Mesenchymal stem cell (in vitro differentiated cells and primary cell): ENCODE results near the gene CERK.
A peak's percentile ranks its signal among the peaks of the same experiment; 100 is the strongest.

Experiments used
- DNase-seq: peaks from one replicate; pipeline ENCODE4 v3.0.0-alpha.2; 2013
- H2AFZ ChIP-seq: one replicate; pipeline ENCODE4 v1.6.1; 2013; ENCODE audit warnings: low read depth, mild to moderate bottlenecking, control low read depth, inconsistent platforms, low read length, moderate library complexity
- H2AK5ac ChIP-seq: 2 replicates; pipeline ENCODE4 v1.6.1; 2013; ENCODE audit warnings: low read length, moderate library complexity, mild to moderate bottlenecking, inconsistent platforms; ENCODE audit not compliant: severe bottlenecking
- H2BK120ac ChIP-seq: one replicate; pipeline ENCODE4 v1.6.1; 2013; ENCODE audit warnings: low read depth, mild to moderate bottlenecking, inconsistent platforms, low read length, moderate library complexity
- H2BK12ac ChIP-seq, 2 experiments: one replicate each; pipeline ENCODE4 v1.6.1; 2013; ENCODE audit warnings: inconsistent platforms in 2 of 2, low read length in 2 of 2, mild to moderate bottlenecking in 2 of 2, moderate library complexity in 2 of 2, control low read depth in 1 of 2
- H2BK15ac ChIP-seq: one replicate; pipeline ENCODE4 v1.6.1; 2013; ENCODE audit warnings: mild to moderate bottlenecking, low read depth, inconsistent platforms; ENCODE audit not compliant: poor library complexity, severe bottlenecking
- H2BK5ac ChIP-seq: 2 replicates; pipeline ENCODE4 v1.6.1; 2013; ENCODE audit warnings: low read depth, mild to moderate bottlenecking, low read length, control low read depth, inconsistent platforms; ENCODE audit not compliant: poor library complexity, severe bottlenecking
- H3K14ac ChIP-seq, 2 experiments: one replicate each; pipeline ENCODE4 v1.6.1; 2013; ENCODE audit warnings: inconsistent platforms in 2 of 2, low read length in 2 of 2, control low read depth in 1 of 2, mild to moderate bottlenecking in 1 of 2, moderate library complexity in 1 of 2
- H3K18ac ChIP-seq, 2 experiments: one replicate each; pipeline ENCODE4 v1.6.1; 2013; ENCODE audit warnings: inconsistent platforms in 2 of 2, low read length in 2 of 2, control low read depth in 1 of 2, low read depth in 1 of 2, mild to moderate bottlenecking in 1 of 2
- H3K23ac ChIP-seq, 2 experiments: one replicate each; pipeline ENCODE4 v1.6.1; 2013; ENCODE audit warnings: inconsistent platforms in 2 of 2, low read length in 2 of 2, mild to moderate bottlenecking in 2 of 2, moderate library complexity in 2 of 2, control low read depth in 1 of 2
- H3K27ac ChIP-seq: 2 replicates; pipeline ENCODE4 v1.5.1; 2013; ENCODE audit warnings: mild to moderate bottlenecking, moderate library complexity, low read length, control low read depth, inconsistent platforms; ENCODE audit not compliant: poor library complexity, severe bottlenecking
- H3K27me3 ChIP-seq, 2 experiments: 2 replicates each; pipeline versions ENCODE4 v1.6.1 to v1.7.0; 2013; ENCODE audit warnings: low read length in 2 of 2, mild to moderate bottlenecking in 2 of 2, moderate library complexity in 2 of 2, control low read depth in 1 of 2, inconsistent platforms in 1 of 2; ENCODE audit not compliant: control insufficient read depth in 1 of 2, insufficient read depth in 1 of 2
- H3K36me3 ChIP-seq, 2 experiments: 2 replicates each; pipeline versions ENCODE4 v1.6.1 to v1.7.0; 2013; ENCODE audit warnings: low read length in 2 of 2, control low read depth in 1 of 2, inconsistent platforms in 1 of 2, low read depth in 1 of 2, mild to moderate bottlenecking in 1 of 2; ENCODE audit not compliant: insufficient read depth in 2 of 2, control insufficient read depth in 1 of 2
- H3K4ac ChIP-seq, 2 experiments: one replicate each; pipeline ENCODE4 v1.6.1; 2013; ENCODE audit warnings: inconsistent platforms in 2 of 2, low read length in 2 of 2, mild to moderate bottlenecking in 2 of 2, moderate library complexity in 2 of 2, control low read depth in 1 of 2, low read depth in 1 of 2
- H3K4me1 ChIP-seq: 2 replicates; pipeline ENCODE4 v1.6.1; 2013; ENCODE audit warnings: low read depth, low read length, control low read depth; ENCODE audit not compliant: control insufficient read depth, insufficient read depth
- H3K4me2 ChIP-seq: 2 replicates; pipeline ENCODE4 v1.6.1; 2013; ENCODE audit warnings: low read length, mild to moderate bottlenecking, inconsistent platforms; ENCODE audit not compliant: poor library complexity, severe bottlenecking
- H3K4me3 ChIP-seq, 2 experiments: 2 replicates each; pipeline versions ENCODE4 v1.5.1 to v1.7.0; 2013; ENCODE audit warnings: low read length in 2 of 2, mild to moderate bottlenecking in 2 of 2, control low read depth in 1 of 2, low read depth in 1 of 2; ENCODE audit not compliant: insufficient read depth in 1 of 2
- H3K79me1 ChIP-seq: replicated peaks from 2 replicates; pipeline ENCODE4 v1.6.1; 2013; ENCODE audit warnings: mild to moderate bottlenecking, control low read depth, low read length, inconsistent platforms; ENCODE audit not compliant: poor library complexity, severe bottlenecking
- H3K9ac ChIP-seq: 2 replicates; pipeline ENCODE4 v1.7.0; 2013; ENCODE audit warnings: mild to moderate bottlenecking, low read length, moderate library complexity
- H3K9me3 ChIP-seq: 2 replicates; pipeline ENCODE4 v1.7.0; 2013; ENCODE audit warnings: mild to moderate bottlenecking, low read length; ENCODE audit not compliant: control insufficient read depth
- H4K8ac ChIP-seq: one replicate; pipeline ENCODE4 v1.6.1; 2013; ENCODE audit warnings: inconsistent platforms, mild to moderate bottlenecking, low read length, moderate library complexity
- H4K91ac ChIP-seq: one replicate; pipeline ENCODE4 v1.6.1; 2013; ENCODE audit warnings: mild to moderate bottlenecking, low read length, inconsistent platforms
- WGBS: methylation state at CpG from one replicate; pipeline ENCODE4 v1.1.7; 2013; ENCODE audit warnings: mixed read lengths; 5-methylcytosine and 5-hydroxymethylcytosine counted together

The CERK gene

DNA sequence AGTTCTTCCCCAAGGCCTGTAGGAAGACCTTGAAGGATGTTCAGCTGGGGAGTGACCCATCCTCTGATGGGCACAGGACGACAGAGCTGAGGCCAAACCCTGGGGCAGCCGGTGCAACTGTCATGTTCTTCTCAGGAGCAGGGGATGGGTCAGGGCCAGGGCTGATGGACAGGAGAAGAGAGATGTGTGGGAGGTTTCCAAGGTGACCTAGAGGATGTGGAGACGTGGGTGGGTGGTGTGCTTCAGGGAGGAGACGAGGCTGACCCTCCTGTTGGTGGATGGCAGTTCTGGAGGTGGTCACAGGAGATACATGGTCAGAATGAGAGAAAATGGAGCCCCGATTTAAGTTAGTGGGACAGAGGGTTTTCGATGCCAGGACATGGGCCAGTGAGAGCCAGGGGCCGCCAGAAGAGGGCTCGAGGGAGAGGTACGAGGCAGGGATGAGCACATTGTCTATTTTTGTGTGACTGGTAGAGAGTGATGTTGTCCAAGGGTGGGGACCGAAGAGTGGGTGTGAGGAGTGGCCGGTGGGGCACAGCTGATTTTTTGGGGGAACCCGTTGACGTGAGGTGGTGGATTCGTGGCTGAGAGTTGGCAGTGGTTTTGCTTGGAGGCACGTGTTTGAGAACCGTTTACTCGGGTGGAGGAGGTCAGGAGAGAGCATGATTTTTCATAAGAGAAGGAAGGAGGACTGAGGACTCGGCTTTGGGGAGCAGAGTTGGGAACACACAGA is 39.0 kb upstream of the CERK start:
- Histone ChIP-seq H3K36me3 (peaks cover 5 to 9% of the 10 kb centered on the region in 2 experiments), H2BK120ac (no peak overlapping the region), H3K14ac (no peak overlapping the region), H2BK15ac (no peak overlapping the region), H3K9ac (peak overlapping the region; percentile 11), H3K79me1 (peaks cover 26% of the 10 kb centered on the region), H2AK5ac (peak overlapping the region; percentile 85), H3K27ac (no peak overlapping the region), H4K91ac (no peak overlapping the region), H3K4me1 (peaks cover 49% of the 10 kb centered on the region), H3K27me3 (no peaks in the 10 kb centered on the region), H2BK5ac (no peak overlapping the region), H3K9me3 (no peaks in the 10 kb centered on the region), H3K18ac (no peak overlapping the region), H4K8ac (no peak overlapping the region), H2BK12ac (no peak overlapping the region), H3K4ac (no peak overlapping the region), H2AFZ (no peak overlapping the region), H3K4me3 (no peak overlapping the region), H3K23ac (no peak overlapping the region), H3K4me2 (no peak overlapping the region)
- 92% methylated on average over 18 of the region's 18 CpGs for WGBS
- DNase-seq = no peak

DNA sequence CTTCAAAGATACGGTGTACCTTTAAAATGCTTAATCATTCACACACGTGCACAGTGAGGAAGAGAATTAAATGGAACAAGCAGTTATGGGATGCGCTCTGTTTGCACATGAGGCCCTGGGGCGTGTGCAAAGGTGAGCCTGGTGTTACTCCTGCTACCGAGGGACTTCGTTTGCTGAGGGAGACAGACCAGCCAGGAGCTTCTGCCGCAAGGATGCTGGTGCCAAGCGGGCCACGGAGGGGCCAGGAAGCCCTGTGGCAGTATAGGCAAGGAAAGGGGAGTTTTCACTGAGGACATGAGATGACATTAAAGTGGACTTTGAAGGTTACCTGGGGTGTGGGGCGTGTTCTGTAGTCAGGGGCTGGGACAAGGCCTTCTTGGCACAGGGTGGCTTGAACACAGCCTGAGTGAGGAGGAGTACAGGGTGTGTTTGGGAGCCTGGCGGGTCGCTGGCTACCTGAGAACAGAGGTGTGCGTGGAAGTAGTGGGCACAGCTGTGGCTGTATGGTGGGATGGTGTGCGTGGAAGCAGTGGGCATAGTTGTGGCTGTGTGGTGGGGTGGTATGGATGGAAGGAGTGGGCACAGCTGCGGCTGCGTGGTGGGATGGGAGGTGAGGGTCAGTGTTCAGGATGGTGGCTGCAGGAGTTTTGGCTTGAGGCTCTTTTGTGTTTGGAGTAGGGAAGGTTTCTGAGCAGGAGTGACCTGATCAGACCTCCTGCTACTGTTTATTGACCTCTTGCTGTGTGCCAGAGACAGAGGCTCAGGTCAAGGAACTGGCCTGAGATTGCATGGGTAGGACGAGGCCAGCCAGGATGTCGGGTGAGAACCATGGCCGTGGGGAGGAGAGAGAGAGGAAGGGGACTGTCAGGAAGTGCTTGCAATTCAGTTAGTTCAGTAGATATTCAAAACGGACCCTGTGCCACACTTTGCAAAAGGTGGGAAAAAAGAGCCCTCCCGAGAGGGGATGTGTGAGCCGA is 38.1 kb upstream of the CERK start:
- no peak overlapping the region for H3K14ac ChIP-seq
- no peak overlapping the region for H2BK5ac ChIP-seq
- peaks cover 49% of the 10 kb centered on the region for H3K4me1 ChIP-seq
- H4K8ac ChIP-seq = no peak overlapping the region
- peaks cover 3 to 5% of the 10 kb centered on the region in 2 experiments for H3K36me3 ChIP-seq
- H3K4ac ChIP-seq = peak overlapping the region in 1 of 2 experiments; percentile 63
- peak overlapping the region in 1 of 2 experiments; percentile 18 for H2BK12ac ChIP-seq
- peak overlapping the region; percentile 3 for H3K27ac ChIP-seq
- WGBS = 87% methylated on average over 22 of the region's 22 CpGs
- peaks cover 23% of the 10 kb centered on the region for H3K79me1 ChIP-seq
- H2BK15ac ChIP-seq = no peak overlapping the region
- no peak overlapping the region for H2AFZ ChIP-seq
- DNase-seq = no peak
- H2AK5ac ChIP-seq = peak overlapping the region; percentile 85
- H3K4me2 ChIP-seq = no peak overlapping the region
- H3K27me3 ChIP-seq = no peaks in the 10 kb centered on the region
- H3K9me3 ChIP-seq = no peaks in the 10 kb centered on the region
- no peak overlapping the region for H3K4me3 ChIP-seq
- H4K91ac ChIP-seq = peak overlapping the region; percentile 12
- no peak overlapping the region for H2BK120ac ChIP-seq
- H3K18ac ChIP-seq = no peak overlapping the region
- no peak overlapping the region for H3K23ac ChIP-seq
- no peak overlapping the region for H3K9ac ChIP-seq

DNA sequence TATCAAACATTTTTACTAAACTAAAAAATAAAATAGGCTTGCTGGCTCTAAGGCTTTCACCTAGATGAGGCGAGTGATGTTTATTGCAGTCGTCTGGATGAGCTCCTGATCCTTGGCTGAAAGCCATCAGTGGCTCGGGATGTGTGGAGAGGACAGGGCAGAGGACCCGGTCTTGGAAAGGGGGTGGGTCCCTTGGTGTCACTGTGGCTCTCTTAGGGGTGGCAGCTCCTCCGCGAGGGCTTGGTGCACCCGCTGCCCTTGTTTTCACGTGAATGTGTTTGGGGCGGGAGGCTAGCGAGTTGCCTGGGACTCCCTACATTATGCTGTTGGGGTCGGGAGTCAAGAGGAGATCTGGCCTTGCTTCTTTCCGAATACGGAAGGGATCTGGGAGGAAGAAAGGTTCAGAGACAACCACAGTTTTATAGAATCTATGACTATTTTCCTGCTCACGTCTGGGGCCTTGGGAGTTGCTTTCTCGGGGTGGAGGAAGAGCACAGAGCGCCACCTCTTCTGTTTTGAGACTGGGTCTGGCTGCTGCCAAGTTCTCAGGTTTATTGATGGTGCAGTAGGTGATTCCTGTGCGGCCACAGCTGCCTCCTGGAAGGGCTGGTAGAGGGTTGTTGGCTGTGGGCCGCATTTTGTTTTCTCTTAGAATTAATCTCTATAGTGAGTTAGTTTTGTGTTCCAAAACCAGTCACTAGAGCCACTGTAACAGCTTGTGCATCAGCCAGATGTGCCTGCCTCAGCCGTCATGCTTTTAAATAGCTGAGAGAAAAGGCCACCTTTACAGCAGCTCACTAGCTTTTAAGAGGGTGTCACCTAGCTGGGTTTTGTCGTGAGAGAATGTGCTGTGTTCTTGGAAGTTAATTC is 37.2 kb upstream of the CERK start:
- H3K79me1 ChIP-seq = peaks cover 21% of the 10 kb centered on the region
- no peak overlapping the region for H3K9ac ChIP-seq
- H2AK5ac ChIP-seq = peak overlapping the region; percentile 85
- H3K23ac ChIP-seq = peak overlapping the region in 1 of 2 experiments; percentile 29
- peak overlapping the region; percentile 14 for H4K91ac ChIP-seq
- H3K27ac ChIP-seq = peak overlapping the region; percentile 94
- no peaks in the 10 kb centered on the region for H3K9me3 ChIP-seq
- peaks cover 45% of the 10 kb centered on the region for H3K4me1 ChIP-seq
- no peak overlapping the region for H2BK12ac ChIP-seq
- peaks cover 2 to 6% of the 10 kb centered on the region in 2 experiments for H3K36me3 ChIP-seq
- H2BK15ac ChIP-seq = no peak overlapping the region
- 87% methylated on average over 20 of the region's 20 CpGs for WGBS
- no peak overlapping the region for H2AFZ ChIP-seq
- no peak overlapping the region for H3K4me3 ChIP-seq
- H3K4me2 ChIP-seq = peak overlapping the region; percentile 6
- DNase-seq = no peak
- no peak overlapping the region for H3K4ac ChIP-seq
- H3K14ac ChIP-seq = no peak overlapping the region
- H2BK120ac ChIP-seq = no peak overlapping the region
- H4K8ac ChIP-seq = no peak overlapping the region
- no peaks in the 10 kb centered on the region for H3K27me3 ChIP-seq
- H2BK5ac ChIP-seq = peak overlapping the region; percentile 90
- no peak overlapping the region for H3K18ac ChIP-seq
